Sigmoid colon (tissue), 4 donors: Measurements from ENCODE around the gene TES.

Experiments used
- CTCF ChIP-seq, 4 experiments: fragments of 450-650 bp in 3 of 4; fragments of 200-600 bp in 1 of 4; IDR thresholded peaks; one replicate each; pipeline ENCODE4 v1.5.1; 2016 to 2019; ENCODE audit warnings: antibody characterized with exemption in 4 of 4, mild to moderate bottlenecking in 3 of 4, moderate library complexity in 2 of 4
- EP300 ChIP-seq, 4 donors: sonication (generic); formaldehyde crosslinking; IDR thresholded peaks; one replicate each; pipeline ENCODE4 v1.6.1; 2017; ENCODE audit warnings: antibody characterized with exemption in 4 of 4
- POLR2A ChIP-seq, 2 donors: fragments of 450-650 bp; IDR thresholded peaks; one replicate each; pipeline ENCODE4 v1.6.1; 2016; ENCODE audit warnings: antibody characterized with exemption in 2 of 2, mild to moderate bottlenecking in 2 of 2, moderate library complexity in 2 of 2
- POLR2AphosphoS5 ChIP-seq, 4 donors: sonication (generic); formaldehyde crosslinking; IDR thresholded peaks; one replicate each; pipeline ENCODE4 v1.6.1; 2017; ENCODE audit warnings: antibody characterized with exemption in 4 of 4

- TF ChIP-seq CTCF (IDR thresholded peaks at IDR 0.05) (no peak), EP300 (IDR thresholded peaks at IDR 0.05) (no peak), POLR2AphosphoS5 (IDR thresholded peaks at IDR 0.05) (no peak), POLR2A (IDR thresholded peaks at IDR 0.05) (no peak)
Observed at GRCh38 chr7:116226664-116227063, 16.3 kb downstream of the TES start.
